HEK293 (cell line): ENCODE measurements around the gene CR1.

Experiments
- CTCF ChIP-seq: fragments of 450-650 bp; formaldehyde crosslinking; IDR thresholded peaks from 2 replicates; pipeline ENCODE4 v1.5.1; 2016; ENCODE audit warnings: missing biosample characterization, missing genetic modification characterization
- ZBTB17 ChIP-seq: fragments of 450-650 bp; formaldehyde crosslinking; IDR thresholded peaks from 2 replicates; pipeline ENCODE4 v1.5.1; 2016; ENCODE audit warnings: missing biosample characterization, missing genetic modification characterization
- ZNF121 ChIP-seq: fragments of 450-650 bp; formaldehyde crosslinking; IDR thresholded peaks from 2 replicates; pipeline ENCODE4 v1.5.1; 2016; ENCODE audit warnings: missing biosample characterization, missing genetic modification characterization
- ZNF221 ChIP-seq: fragments of 450-650 bp; formaldehyde crosslinking; IDR thresholded peaks from 2 replicates; pipeline ENCODE4 v1.5.1; 2017; ENCODE audit warnings: missing biosample characterization, missing genetic modification characterization, borderline replicate concordance
- ZNF23 ChIP-seq: fragments of 450-650 bp; formaldehyde crosslinking; IDR thresholded peaks from 2 replicates; pipeline ENCODE4 v1.5.1; 2016; ENCODE audit warnings: missing biosample characterization, missing genetic modification characterization, borderline replicate concordance
- ZSCAN30 ChIP-seq: fragments of 450-650 bp; IDR thresholded peaks from 2 replicates; pipeline ENCODE4 v1.5.1; 2018; ENCODE audit warnings: missing biosample characterization, mild to moderate bottlenecking, missing genetic modification characterization, moderate library complexity

- TF ChIP-seq ZNF121 (tag by site-specific recombination), result no peak
- no peak for TF ChIP-seq CTCF
- no peak for TF ChIP-seq ZNF23 (tag by site-specific recombination)
- no peak for TF ChIP-seq ZSCAN30 (tag by site-specific recombination)
- no peak for TF ChIP-seq ZBTB17
- TF ChIP-seq ZNF221 (tag by site-specific recombination), result no peak
Measured at GRCh38 chr1:207670997-207671396, 175.0 kb downstream of the CR1 start.
